Endothelial cell of umbilical vein (primary cell): ENCODE results near the gene GPR17. TPM values are rescaled to one million over a fixed set of nuclear protein-coding genes. Genes with fewer than 3 reads are reported as not detected.

Experiments used
- BruUV-seq: library from RNA; stranded (reverse); fragments of 400-500 nt; replicated peaks from 2 replicates; lab custom pipeline; 2021; lab: Mats Ljungman, UMichigan
- CTCF ChIA-PET: fragments of 300-600, 350-600 bp; sonication (Branson Sonifier 250); formaldehyde crosslinking; loops from one replicate; lab custom pipeline; 2021; ENCODE audit warnings: antibody characterized with exemption, inconsistent platforms; lab: Charles Lee
- POLR2A ChIA-PET: fragments of 300-600, 350-600 bp; sonication (Branson Sonifier 250); formaldehyde crosslinking; loops from one replicate; lab custom pipeline; 2021; ENCODE audit warnings: antibody characterized with exemption, inconsistent platforms; lab: Charles Lee
- DNase-seq: peaks from one replicate; pipeline ENCODE4 v3.0.0-alpha.2; 2011; ENCODE audit warnings: low read depth, low spot score
- FAIRE-seq: peaks from 2 replicates; lab custom pipeline; 2011; peaks lifted over from hg19 to GRCh38; lab: Jason Lieb, UNC
- H2AFZ ChIP-seq: 2 replicates; pipeline ENCODE4 v1.6.0; 2012; ENCODE audit warnings: low read depth, low read length, control low read depth, inconsistent platforms
- H3K27ac ChIP-seq: 2 replicates; pipeline ENCODE4 v1.5.1; 2011; ENCODE audit warnings: low read depth, mild to moderate bottlenecking, control low read depth, low read length, moderate library complexity; ENCODE audit not compliant: insufficient read depth
- H3K27me3 ChIP-seq, 2 experiments: 2 replicates each; pipeline versions ENCODE4 v1.6.0 to v1.6.1; 2011; ENCODE audit warnings: low read length in 2 of 2, mixed read lengths in 1 of 2; ENCODE audit not compliant: control insufficient read depth in 2 of 2, insufficient read depth in 2 of 2
- H3K36me3 ChIP-seq, 2 experiments: 2 replicates in 1 of 2; 3 replicates in 1 of 2; pipeline ENCODE4 v1.5.1; 2011; ENCODE audit warnings: low read length in 2 of 2, mild to moderate bottlenecking in 1 of 2, moderate library complexity in 1 of 2; ENCODE audit not compliant: control insufficient read depth in 2 of 2, insufficient read depth in 2 of 2; ENCODE audit errors: extremely low read depth in 1 of 2
- H3K4me1 ChIP-seq: 3 replicates; pipeline ENCODE4 v1.5.1; 2011; ENCODE audit warnings: mild to moderate bottlenecking, low read length; ENCODE audit not compliant: control insufficient read depth, insufficient read depth; ENCODE audit errors: extremely low read depth
- H3K4me2 ChIP-seq: 2 replicates; pipeline ENCODE4 v1.6.1; 2011; ENCODE audit warnings: low read length, control low read depth, mixed read lengths; ENCODE audit not compliant: insufficient read depth
- H3K4me3 ChIP-seq, 3 experiments: fragments of 200-600 bp in 1 of 3; sonication (generic), shearing (Covaris generic) in 1 of 3; replicated peaks in 1 of 3; 2 replicates each; pipeline ENCODE4 v1.5.1; 2011 to 2016; ENCODE audit warnings: control low read depth in 3 of 3, low read length in 3 of 3, mild to moderate bottlenecking in 2 of 3, inconsistent platforms in 1 of 3, low read depth in 1 of 3, moderate library complexity in 1 of 3; ENCODE audit not compliant: insufficient read depth in 1 of 3
- H3K79me2 ChIP-seq: 2 replicates; pipeline ENCODE4 v1.6.0; 2012; ENCODE audit warnings: low read length, inconsistent platforms; ENCODE audit not compliant: control insufficient read depth, insufficient read depth
- H3K9ac ChIP-seq: replicated peaks from 2 replicates; pipeline ENCODE3; 2011; ENCODE audit warnings: low read length, control low read depth; ENCODE audit not compliant: insufficient read depth; ENCODE audit errors: extremely low read depth
- H3K9me1 ChIP-seq: replicated peaks from 3 replicates; pipeline ENCODE4 v1.6.0; 2011; ENCODE audit warnings: mild to moderate bottlenecking, low read length; ENCODE audit not compliant: control insufficient read depth, insufficient read depth; ENCODE audit errors: extremely low read depth
- H3K9me3 ChIP-seq: replicated peaks from 2 replicates; pipeline ENCODE4 v1.5.1; 2012; ENCODE audit warnings: low read length, inconsistent platforms; ENCODE audit not compliant: control insufficient read depth, insufficient read depth
- H4K20me1 ChIP-seq: replicated peaks from 2 replicates; pipeline ENCODE3; 2011; ENCODE audit warnings: mild to moderate bottlenecking, low read length; ENCODE audit not compliant: control insufficient read depth, insufficient read depth; ENCODE audit errors: extremely low read depth
- CTCF ChIP-seq, 2 donors: IDR thresholded peaks; 1 replicate in 1 of 2; 2 replicates in 1 of 2; pipeline ENCODE4 v1.5.1; 2011; ENCODE audit warnings: low read length in 2 of 2, mild to moderate bottlenecking in 2 of 2, moderate library complexity in 2 of 2, control low read depth in 1 of 2, inconsistent platforms in 1 of 2, low read depth in 1 of 2; ENCODE audit not compliant: insufficient read depth in 1 of 2; ENCODE audit errors: extremely low read depth in 1 of 2
- EZH2 ChIP-seq: IDR thresholded peaks from 2 replicates; pipeline ENCODE4 v1.6.1; 2012; ENCODE audit warnings: borderline replicate concordance, low read depth, mild to moderate bottlenecking, moderate library complexity, low read length, inconsistent platforms; ENCODE audit not compliant: severe bottlenecking
- POLR2A ChIP-seq: IDR thresholded peaks from 2 replicates; pipeline ENCODE4 v1.6.1; 2012; ENCODE audit warnings: low read depth, mild to moderate bottlenecking, control low read depth, low read length
- POLR2AphosphoS5 ChIP-seq: IDR thresholded peaks from 2 replicates; pipeline ENCODE4 v1.6.1; 2012; ENCODE audit warnings: low read depth, mild to moderate bottlenecking, control low read depth, low read length, moderate library complexity; ENCODE audit not compliant: insufficient read depth
- dilution Hi-C: fragments of 300-500 bp; cut with MboI; formaldehyde crosslinking; loops from one replicate; pipeline ENCODE4 v1.15.0; 2019; ENCODE audit warnings: low sequenced_read_pairs; ENCODE audit not compliant: extremely low pct_ligation_motif_present
- intact Hi-C: fragments of 100-400 bp; cut with micrococcal nuclease; formaldehyde crosslinking; loops from one replicate; pipeline ENCODE4 v1.10.0; 2022
- polyA plus RNA-seq, 4 experiments: library from polyadenylated mRNA; depleted of rRNA in 3 of 4; stranded (reverse) in 3 of 4; unstranded in 1 of 4; fragments of >200 nt; gene quantifications; 2 replicates each; pipeline versions ENCODE4 v1.2.1 to v1.2.3, GENCODE V29; 2011 to 2012; ENCODE audit warnings: missing spikeins in 1 of 4
- total RNA-seq: library from RNA; stranded (reverse); gene quantifications from 2 replicates; pipeline ENCODE4 v1.2.3, GENCODE V29; 2021
- TF ChIP-seq, protein P1 (sequence below): IDR thresholded peaks from 2 replicates; pipeline ENCODE4 v1.6.1; 2011; ENCODE audit not compliant: insufficient read depth, insufficient read length

Gene GPR17
- total and polyA plus RNA-seq, 2 donors (not counting 3 experiments of a cell fraction or from before 2014, with no cell fraction given) = 0.10 TPM; not detected in 1

DNA sequence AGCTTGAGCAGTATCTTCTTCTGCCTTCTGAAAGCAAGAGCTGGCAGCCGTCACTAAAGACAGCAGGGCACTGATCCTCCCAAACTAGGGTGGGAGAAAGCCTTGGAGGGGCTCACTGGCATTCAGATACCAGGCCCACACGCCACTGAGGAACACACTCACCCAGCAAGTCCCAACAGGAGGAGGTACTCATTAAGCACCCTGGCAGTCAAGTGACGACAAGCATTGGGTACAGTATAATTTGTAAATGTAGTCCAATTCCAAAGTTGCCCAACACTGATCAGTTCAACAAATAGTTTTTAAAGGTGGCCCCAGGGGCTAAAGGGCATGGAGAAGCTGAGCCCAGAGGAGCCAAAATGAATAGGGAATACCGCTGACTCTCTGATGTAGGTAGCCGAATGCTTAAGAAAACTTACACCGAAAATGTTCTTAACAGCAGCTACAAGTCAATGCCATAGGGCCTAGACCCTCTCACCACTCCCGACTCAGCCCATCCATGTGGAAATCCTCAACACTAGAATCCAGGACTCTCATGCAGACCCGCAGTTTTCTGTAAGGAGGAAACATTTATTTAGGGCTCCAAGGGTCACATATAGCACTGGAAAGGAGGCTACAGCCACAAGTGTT is 19.4 kb downstream of the GPR17 start:
- no peak overlapping the region for H3K4me3 ChIP-seq
- dilution Hi-C loops (no loop called here), intact Hi-C loops (no loop called here)
- H3K9me3 ChIP-seq = no peaks in the 10 kb centered on the region
- peaks cover 39% of the 10 kb centered on the region for H3K4me1 ChIP-seq
- no peaks in the 10 kb centered on the region for H4K20me1 ChIP-seq
- BruUV-seq = no TSS peak
- ChIA-PET POLR2A (no interaction called here), CTCF (interaction anchor here (1.6 to 6.9 kb wide), 4 partner anchors 10 to 74 kb away, joined by 5 to 37 read pairs (median 16); partner anchors contain the start of gene LIMS2)
- no peaks in the 10 kb centered on the region for H3K79me2 ChIP-seq
- H3K9ac ChIP-seq = no peak overlapping the region
- H3K27ac ChIP-seq = no peak overlapping the region
- no peak for FAIRE-seq
- H3K36me3 ChIP-seq = no peaks in the 10 kb centered on the region
- no peaks in the 10 kb centered on the region for H3K9me1 ChIP-seq
- no peak overlapping the region for H3K4me2 ChIP-seq
- no peaks in the 10 kb centered on the region for H3K27me3 ChIP-seq
- no peak for DNase-seq
- no peak for TF ChIP-seq EZH2
- no peak for TF ChIP-seq CTCF (IDR thresholded peaks at IDR 0.05; ENCODE audit: extremely low read depth in 1 of 2, insufficient read depth in 1 of 2, low read depth in 1 of 2, low read length in 2 of 2)
- no peak for TF ChIP-seq POLR2AphosphoS5
- TF ChIP-seq, protein P1, sequence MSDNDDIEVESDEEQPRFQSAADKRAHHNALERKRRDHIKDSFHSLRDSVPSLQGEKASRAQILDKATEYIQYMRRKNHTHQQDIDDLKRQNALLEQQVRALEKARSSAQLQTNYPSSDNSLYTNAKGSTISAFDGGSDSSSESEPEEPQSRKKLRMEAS = no peak
- TF ChIP-seq POLR2A = no peak
- H2AFZ ChIP-seq = no peak overlapping the region
